Astrocyte of the spinal cord (primary cell): ENCODE data around the gene HDAC7.

Experiments
- DNase-seq: peaks from one replicate; pipeline ENCODE4 v3.0.0; 2011; ENCODE audit warnings: low read depth, low spot score
- H3K4me3 ChIP-seq: 2 replicates; pipeline ENCODE4 v1.5.1; 2011; ENCODE audit warnings: low read depth, mild to moderate bottlenecking, low read length, moderate library complexity
- CTCF ChIP-seq: IDR thresholded peaks from 2 replicates; pipeline ENCODE4 v1.5.1; 2012; ENCODE audit warnings: low read depth, mild to moderate bottlenecking, low read length, inconsistent platforms
- in situ Hi-C: cut with HindIII; loops from 2 replicates; pipeline ENCODE4 v1.10.0; 2017; ENCODE audit warnings: low sequenced_read_pairs

The HDAC7 gene

GRCh38 chr12:47819896-47820630, at the start of gene HDAC7:
TSS of gene HDAC7 (minus strand) at chr12:47819903. CDS start at chr12:47819785, 118 bp downstream.
- no peak for TF ChIP-seq CTCF
- in situ Hi-C loops = no loop called here
- peak; percentile 91 for DNase-seq
- peak within 1 kb of the TSS; percentile 71 for H3K4me3 ChIP-seq

GRCh38 chr12:47868552-47869031, 48.9 kb upstream of the HDAC7 start:
- no peak for DNase-seq
- TF ChIP-seq CTCF = no peak
- in situ Hi-C loops = no loop called here
- H3K4me3 ChIP-seq = no peak overlapping the region

GRCh38 chr12:47868041-47868440, 48.3 kb upstream of the HDAC7 start:
- TF ChIP-seq CTCF = no peak
- H3K4me3 ChIP-seq = no peak overlapping the region
- in situ Hi-C loops = no loop called here
- peak; percentile 43 for DNase-seq

- peak; percentile 90 for DNase-seq
- in situ Hi-C loops = no loop called here
- TF ChIP-seq CTCF = no peak
Observed at GRCh38 chr12:47867495-47867941, 47.8 kb upstream of the HDAC7 start.

GRCh38 chr12:47864646-47865235, 45.0 kb upstream of the HDAC7 start:
- no peak for DNase-seq
- in situ Hi-C loops = no loop called here
- TF ChIP-seq CTCF = no peak
- H3K4me3 ChIP-seq = no peak overlapping the region

More at GRCh38 chr12:47867495-47867941, 47.8 kb upstream of the HDAC7 start:
- H3K4me3 ChIP-seq = no peak overlapping the region

GRCh38 chr12:47863985-47864384, 44.3 kb upstream of the HDAC7 start:
- H3K4me3 ChIP-seq = no peak overlapping the region
- TF ChIP-seq CTCF = no peak
- no peak for DNase-seq
- in situ Hi-C loops = no loop called here
